GM19025 (cell line): Measurements from ENCODE around the gene USH2A.

ENCODE experiments used
- ATAC-seq: cut with Tn5 transposase; IDR thresholded peaks from one replicate; pipeline ENCODE4 v1.9.1; 2021; ENCODE audit warnings: mild to moderate bottlenecking, low read depth, moderate library complexity; ENCODE audit not compliant: unreplicated experiment

USH2A gene

DNA sequence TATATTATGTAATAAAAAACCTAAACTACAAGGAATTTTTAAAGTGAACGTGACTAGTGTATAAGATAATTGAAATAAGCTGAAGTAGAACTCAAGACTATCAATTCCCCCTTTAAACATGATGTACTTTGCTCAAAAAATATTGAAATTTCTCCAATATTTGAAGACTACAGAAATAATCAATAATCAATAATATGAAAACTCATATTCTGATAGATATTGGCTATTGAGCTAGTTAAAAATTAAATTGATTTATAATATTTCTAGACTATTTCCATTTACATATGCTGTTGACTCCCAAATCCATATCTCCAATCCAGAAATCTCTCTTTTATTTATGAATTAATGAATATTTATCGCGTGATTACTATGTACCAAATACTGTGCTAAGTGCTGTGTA is 133.2 kb downstream of the USH2A start:
- no peak for ATAC-seq

- no peak for ATAC-seq
Observed at GRCh38 chr1:216285052-216285451, 138.2 kb downstream of the USH2A start.

DNA sequence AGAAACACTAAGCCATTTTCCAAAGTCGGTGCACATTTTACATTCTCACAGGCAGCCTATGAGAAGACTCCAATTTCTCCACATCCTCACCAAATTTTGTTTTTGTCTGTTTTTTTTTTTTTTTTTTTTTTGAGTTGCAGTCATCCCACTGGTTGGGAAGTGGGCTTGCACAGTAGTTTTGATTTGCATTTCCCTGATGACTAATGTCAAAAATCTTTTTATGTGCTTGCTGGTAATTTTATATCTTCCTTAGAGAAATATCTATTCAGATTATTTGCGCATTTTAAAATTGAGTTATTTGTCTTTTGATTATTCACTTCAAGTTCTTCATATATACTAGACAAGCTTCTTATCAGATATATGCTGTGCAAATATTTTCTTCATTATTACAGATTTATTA is 141.5 kb downstream of the USH2A start:
- no peak for ATAC-seq

DNA sequence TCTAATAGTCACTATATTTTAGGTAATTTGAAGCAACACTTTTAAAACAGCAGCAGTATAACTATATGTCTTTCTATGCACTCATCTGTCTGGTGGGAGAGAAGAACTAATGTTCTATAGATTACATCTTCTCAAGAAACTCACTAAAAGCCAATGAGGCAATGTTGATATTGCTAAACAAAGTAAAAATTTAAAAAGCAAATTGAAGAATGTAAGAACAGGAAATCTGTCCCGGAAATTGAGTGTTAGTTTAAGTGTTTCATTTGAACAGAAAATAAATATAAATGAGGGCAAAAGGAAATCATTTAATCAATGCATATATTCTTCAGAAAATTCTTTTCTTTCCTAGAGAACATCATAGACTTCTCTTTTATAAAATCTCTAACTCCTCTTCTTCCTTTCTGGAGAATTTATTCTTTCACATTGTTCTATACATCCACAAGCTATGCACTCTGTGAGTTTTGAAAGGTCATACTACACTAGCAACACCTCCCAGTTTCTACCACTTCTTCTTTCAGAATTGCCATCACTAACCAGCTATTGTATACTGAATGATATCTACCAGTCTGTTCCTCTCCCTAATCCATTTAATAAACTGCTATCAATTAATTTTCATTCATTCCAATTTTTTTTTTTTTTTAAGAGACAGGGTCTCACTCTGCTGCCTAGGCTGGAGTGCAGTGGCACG is 153.0 kb downstream of the USH2A start:
- no peak for ATAC-seq

DNA sequence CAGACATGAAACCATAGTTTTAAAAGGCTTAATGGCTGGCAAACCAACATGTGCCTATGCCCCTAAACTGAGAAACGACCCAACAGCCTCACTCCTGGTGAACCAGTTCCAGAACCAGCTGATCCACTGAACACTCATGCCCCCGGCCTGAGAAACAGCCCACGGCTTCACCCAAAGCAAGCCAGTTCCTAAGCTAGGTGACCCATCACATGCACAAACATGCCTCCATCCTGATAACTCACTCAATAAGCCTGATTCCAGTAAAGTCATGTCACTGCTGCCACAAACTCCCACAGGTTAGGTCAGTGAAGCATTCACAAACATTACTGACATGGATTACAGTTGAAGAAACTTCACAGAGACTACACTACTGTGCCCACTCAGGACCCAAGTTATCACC is 161.6 kb downstream of the USH2A start:
- no peak for ATAC-seq

DNA sequence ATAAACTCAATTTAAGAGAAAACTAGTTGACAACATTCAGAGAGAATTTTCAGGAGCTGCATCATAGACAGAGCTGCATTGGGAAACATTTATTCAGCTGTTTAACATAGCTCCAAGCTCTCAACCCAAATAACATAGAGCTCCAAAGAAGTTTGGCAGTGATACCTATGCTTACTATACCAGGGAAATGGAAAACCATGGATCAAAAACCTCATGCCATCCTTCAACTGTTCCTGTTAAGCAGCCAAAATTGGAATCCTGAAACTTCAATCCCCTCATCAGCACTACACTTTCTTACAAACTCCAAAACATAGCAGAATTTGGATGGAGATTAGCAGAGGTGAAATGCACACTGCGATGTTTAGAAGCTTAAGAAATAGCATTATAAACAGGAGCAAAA is 164.4 kb downstream of the USH2A start:
- no peak for ATAC-seq

GRCh38 chr1:216258386-216258785 is 164.9 kb downstream of the USH2A start:
- no peak for ATAC-seq

DNA sequence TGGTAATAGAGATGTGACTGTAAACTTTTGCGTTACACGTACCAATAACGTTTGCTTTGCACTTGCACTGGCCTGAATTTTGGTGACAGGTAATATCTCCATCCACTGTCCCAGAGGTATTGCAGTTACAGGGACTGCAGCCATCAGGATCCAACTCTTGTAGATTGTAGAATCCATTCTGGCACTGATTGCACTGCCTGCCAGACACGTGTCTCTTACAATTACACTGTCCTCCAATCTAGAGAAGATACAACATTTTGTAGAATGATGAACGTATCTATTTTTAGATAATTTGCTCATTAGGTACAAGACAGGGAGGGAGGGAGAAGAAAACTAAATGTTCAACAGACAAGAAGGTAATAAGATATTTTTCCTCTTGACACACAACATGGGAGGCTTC is 172.4 kb downstream of the USH2A start:
- no peak for ATAC-seq

- ATAC-seq: no peak
Observed at GRCh38 chr1:216248628-216249027, 174.6 kb downstream of the USH2A start.

GRCh38 chr1:216247937-216248336 is 175.3 kb downstream of the USH2A start:
- ATAC-seq: no peak

GRCh38 chr1:216246577-216247203 is 176.6 kb downstream of the USH2A start:
- ATAC-seq: no peak

DNA sequence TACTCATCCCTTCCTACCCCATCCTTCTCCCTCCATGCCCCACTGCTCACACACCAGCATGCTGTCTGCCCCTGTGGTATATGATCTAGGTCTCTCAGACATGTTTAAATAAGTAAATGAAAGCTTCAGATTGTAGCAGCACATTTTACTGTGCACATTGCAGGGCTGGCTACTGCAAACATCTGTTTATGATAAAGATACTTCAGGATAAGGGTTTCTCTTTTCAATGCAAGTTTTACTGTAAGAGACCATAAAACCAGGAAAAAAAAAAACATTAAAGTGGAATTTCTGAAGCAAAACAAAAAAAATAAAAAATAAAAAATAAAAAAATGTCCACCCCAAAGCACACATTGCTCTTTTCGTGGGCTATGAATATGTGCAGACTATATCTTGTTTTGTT is 184.4 kb downstream of the USH2A start:
- no peak for ATAC-seq

DNA sequence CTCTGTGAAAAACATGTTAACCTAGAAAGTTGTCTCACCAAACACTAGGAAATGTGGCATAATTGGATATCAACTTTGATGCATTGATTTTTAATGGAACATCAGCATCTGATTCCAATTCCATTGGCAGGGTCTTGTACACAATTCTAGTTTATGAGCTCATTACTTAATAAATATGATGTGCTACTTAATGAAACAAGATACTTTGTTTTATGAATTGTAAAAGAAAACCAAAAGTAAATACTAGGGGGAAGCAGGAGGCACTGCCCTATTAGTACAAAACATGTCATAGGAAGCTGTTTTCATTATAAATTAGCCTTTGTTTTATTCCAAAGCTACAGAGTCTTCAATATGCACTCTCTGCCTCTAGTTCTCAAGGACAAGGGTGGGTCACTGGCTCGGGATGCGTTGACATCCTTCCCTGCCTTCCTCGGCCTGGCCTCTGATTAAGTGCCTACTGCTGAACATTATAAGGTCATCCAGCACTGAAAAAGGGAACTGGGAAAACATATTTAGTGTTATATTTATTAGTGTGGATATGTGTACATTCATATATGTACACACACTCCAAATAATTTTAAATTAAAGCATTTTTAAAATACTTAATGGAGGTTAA is 185.2 kb downstream of the USH2A start:
- no peak for ATAC-seq

- ATAC-seq: no peak
Observed at GRCh38 chr1:216224233-216224632, 199.0 kb downstream of the USH2A start.

GRCh38 chr1:216223486-216223885 is 199.8 kb downstream of the USH2A start:
- no peak for ATAC-seq

DNA sequence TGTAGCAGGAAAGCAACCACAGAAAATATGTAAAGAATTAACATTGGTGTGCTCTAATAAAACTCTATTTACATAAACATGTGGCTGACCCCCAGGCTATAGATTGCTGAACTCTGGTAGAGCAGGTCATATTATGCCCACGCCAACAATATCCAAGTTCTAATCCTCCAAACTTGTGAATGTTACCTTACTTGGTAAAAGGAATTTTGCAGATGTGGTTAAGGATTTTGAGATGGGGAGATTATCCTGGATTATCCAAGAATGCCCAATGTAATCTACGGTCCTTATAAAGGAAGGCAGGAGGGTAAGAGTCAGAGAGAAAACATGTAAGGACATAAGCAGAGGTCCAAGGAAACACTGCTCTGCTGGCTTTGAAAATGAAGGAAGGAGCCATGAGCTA is 201.0 kb downstream of the USH2A start:
- ATAC-seq: no peak

- ATAC-seq: peak; percentile 95
Observed at GRCh38 chr1:216221260-216221700, 202.0 kb downstream of the USH2A start.

GRCh38 chr1:216216305-216216704 is 206.9 kb downstream of the USH2A start:
- ATAC-seq: no peak

- ATAC-seq: no peak
Observed at GRCh38 chr1:216215169-216215568, 208.1 kb downstream of the USH2A start.

GRCh38 chr1:216212826-216213225 is 210.4 kb downstream of the USH2A start:
- no peak for ATAC-seq

GRCh38 chr1:216210081-216210480 is 213.2 kb downstream of the USH2A start:
- no peak for ATAC-seq

GRCh38 chr1:216209125-216209524 is 214.1 kb downstream of the USH2A start:
- ATAC-seq: no peak
